ENCODE data around the gene DUOX2. TPM values are rescaled to one million over a fixed set of nuclear protein-coding genes. Genes with fewer than 3 reads are reported as not detected.

The DUOX2 gene
- total RNA-seq, 4 donors from 2014 or later: 5.0 to 50.7 (median 22.6) TPM

DNA sequence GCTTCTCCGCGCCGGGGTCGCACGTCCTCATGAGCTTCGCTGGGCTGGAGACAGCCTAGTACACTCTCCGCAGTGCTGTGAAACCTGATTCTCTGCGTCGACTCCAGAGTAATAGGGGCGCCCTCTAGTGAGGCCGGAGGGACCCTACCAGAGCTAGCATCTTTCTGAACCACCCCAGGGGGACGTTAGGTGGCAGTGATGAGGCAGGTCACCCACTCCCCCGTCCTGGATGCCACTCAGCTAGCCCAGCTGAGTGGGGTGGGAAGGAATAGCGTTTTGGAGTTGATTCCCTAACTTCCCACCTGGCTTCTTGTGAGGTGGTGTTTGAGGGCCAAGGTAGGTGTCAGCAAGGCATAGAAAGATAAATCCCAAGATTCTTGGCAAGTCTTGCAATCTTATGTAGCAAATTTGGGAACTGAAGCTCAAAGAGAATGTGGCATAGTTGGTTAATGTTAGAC is 4.2 kb upstream of the DUOX2 start:
- H3K4me1 ChIP-seq: peaks cover 0 to 67% (median 32%) of the 10 kb centered on the region in 3 donors
- H3K36me3 ChIP-seq: peaks cover 0 to 52% (median 7%) of the 10 kb centered on the region in 3 donors
- DNase-seq: peak; percentile 36
- H3K27ac ChIP-seq: no peak overlapping the region
- peaks cover 8 to 96% (median 16%) of the 10 kb centered on the region in 4 donors for H3K27me3 ChIP-seq
- H3K9me3 ChIP-seq: no peaks in the 10 kb centered on the region
- 6 to 8% methylated on average over 6 to 12 of the region's 14 CpGs for WGBS, 2 donors
- intact Hi-C loops (cut with DNase I): loop anchor here (5.0 kb wide), 1 partner anchor 146 kb away; no protein-coding TSS in a partner anchor
- no peak for TF ChIP-seq POLR2A (IDR thresholded peaks at IDR 0.05)
- TF ChIP-seq, protein P1, sequence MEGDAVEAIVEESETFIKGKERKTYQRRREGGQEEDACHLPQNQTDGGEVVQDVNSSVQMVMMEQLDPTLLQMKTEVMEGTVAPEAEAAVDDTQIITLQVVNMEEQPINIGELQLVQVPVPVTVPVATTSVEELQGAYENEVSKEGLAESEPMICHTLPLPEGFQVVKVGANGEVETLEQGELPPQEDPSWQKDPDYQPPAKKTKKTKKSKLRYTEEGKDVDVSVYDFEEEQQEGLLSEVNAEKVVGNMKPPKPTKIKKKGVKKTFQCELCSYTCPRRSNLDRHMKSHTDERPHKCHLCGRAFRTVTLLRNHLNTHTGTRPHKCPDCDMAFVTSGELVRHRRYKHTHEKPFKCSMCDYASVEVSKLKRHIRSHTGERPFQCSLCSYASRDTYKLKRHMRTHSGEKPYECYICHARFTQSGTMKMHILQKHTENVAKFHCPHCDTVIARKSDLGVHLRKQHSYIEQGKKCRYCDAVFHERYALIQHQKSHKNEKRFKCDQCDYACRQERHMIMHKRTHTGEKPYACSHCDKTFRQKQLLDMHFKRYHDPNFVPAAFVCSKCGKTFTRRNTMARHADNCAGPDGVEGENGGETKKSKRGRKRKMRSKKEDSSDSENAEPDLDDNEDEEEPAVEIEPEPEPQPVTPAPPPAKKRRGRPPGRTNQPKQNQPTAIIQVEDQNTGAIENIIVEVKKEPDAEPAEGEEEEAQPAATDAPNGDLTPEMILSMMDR (IDR thresholded peaks at IDR 0.05): peak; percentile 82 to 95 (median 88)
- peak overlapping the region in 2 of 4 donors; percentile 21 to 45 for H3K4me3 ChIP-seq

DNA sequence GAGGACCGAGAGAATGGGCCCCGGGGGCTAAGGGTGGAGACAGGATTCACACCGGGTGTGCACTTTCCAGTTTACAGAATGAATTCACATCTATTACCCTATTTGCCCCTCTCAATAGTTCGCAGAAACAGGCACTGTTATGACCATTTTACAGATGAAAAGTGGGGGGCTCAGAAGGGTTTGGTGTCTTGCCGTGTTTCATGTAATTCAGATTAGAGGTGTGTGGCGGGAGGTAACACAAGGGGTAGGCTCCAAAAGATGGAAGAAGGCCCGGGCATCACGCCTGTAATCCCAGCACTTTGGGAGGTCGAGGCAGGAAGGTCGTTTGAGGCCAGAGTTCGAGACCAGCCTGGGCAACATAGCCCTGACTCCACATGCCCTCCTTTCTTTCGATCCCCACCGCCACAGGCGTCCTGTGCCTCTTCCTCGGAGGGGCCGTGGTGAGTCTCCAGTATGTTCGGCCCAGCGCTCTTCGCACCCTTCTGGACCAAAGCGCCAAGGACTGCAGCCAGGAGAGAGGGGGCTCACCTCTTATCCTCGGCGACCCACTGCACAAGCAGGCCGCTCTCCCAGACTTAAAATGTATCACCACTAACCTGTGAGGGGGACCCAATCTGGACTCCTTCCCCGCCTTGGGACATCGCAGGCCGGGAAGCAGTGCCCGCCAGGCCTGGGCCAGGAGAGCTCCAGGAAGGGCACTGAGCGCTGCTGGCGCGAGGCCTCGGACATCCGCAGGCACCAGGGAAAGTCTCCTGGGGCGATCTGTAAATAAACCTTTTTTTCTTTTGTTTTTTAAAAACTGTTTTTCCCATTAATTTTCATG is 3.5 kb upstream of the DUOX2 start:
- no peak for DNase-seq
- peaks cover 13 to 96% (median 19%) of the 10 kb centered on the region in 4 donors for H3K27me3 ChIP-seq
- H3K9me3 ChIP-seq: no peaks in the 10 kb centered on the region
- no peak overlapping the region for H3K27ac ChIP-seq
- peak overlapping the region in 2 of 4 donors; percentile 21 to 45 for H3K4me3 ChIP-seq
- intact Hi-C loops (cut with DNase I): loop anchor here (5.0 kb wide), 1 partner anchor 145 kb away; no protein-coding TSS in a partner anchor
- H3K36me3 ChIP-seq: peaks cover 0 to 46% (median 7%) of the 10 kb centered on the region in 3 donors
- WGBS, 2 donors: 45 to 50% methylated on average over 19 to 29 of the region's 33 CpGs
- TF ChIP-seq, protein P1 (IDR thresholded peaks at IDR 0.05): no peak
- no peak for TF ChIP-seq POLR2A (IDR thresholded peaks at IDR 0.05)
- peaks cover 5 to 67% (median 37%) of the 10 kb centered on the region in 3 donors for H3K4me1 ChIP-seq

DNA sequence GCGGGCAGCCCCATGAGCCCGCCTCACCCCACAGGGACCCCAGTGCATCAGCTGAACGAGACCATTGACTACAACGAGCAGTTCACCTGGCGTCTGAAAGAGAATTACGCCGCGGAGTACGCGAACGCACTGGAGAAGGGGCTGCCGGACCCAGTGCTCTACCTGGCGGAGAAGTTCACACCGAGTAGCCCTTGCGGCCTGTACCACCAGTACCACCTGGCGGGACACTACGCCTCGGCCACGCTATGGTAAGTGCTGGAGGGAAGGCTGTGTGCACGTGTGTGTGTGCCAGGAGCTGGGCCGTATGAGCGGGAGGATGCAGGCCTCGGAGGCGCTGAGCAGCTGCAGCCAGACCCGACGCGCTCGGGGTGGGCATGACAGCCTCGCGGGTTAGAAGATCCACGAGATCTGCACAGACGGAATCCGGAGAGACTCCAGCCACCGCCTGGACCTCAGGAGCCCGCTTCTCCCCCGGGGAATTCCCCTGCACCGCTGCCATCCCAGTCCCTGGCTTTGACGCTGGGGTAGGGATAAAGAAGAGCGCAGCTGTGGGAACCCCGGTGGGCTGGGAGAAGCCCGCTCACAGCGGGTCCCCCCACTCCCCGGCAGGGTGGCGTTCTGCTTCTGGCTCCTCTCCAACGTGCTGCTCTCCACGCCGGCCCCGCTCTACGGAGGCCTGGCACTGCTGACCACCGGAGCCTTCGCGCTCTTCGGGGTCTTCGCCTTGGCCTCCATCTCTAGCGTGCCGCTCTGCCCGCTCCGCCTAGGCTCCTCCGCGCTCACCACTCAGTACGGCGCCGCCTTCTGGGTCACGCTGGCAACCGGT is 2.7 kb upstream of the DUOX2 start:
- Histone ChIP-seq H3K27me3 (peaks cover 17 to 97% (median 27%) of the 10 kb centered on the region in 4 donors), H3K4me3 (peak overlapping the region in 2 of 4 donors; percentile 20 to 39), H3K27ac (no peak overlapping the region), H3K9me3 (no peaks in the 10 kb centered on the region), H3K4me1 (peaks cover 13 to 67% (median 40%) of the 10 kb centered on the region in 3 donors), H3K36me3 (peaks cover 0 to 39% (median 7%) of the 10 kb centered on the region in 3 donors)
- intact Hi-C loops (cut with DNase I): loop anchor here (5.0 kb wide), 1 partner anchor 144 kb away; no protein-coding TSS in a partner anchor
- DNase-seq: no peak
- TF ChIP-seq, protein P1 (IDR thresholded peaks at IDR 0.05): no peak
- no peak for TF ChIP-seq POLR2A (IDR thresholded peaks at IDR 0.05)
- WGBS, 2 donors: 19 to 24% methylated on average over 14 to 34 of the region's 65 CpGs

DNA sequence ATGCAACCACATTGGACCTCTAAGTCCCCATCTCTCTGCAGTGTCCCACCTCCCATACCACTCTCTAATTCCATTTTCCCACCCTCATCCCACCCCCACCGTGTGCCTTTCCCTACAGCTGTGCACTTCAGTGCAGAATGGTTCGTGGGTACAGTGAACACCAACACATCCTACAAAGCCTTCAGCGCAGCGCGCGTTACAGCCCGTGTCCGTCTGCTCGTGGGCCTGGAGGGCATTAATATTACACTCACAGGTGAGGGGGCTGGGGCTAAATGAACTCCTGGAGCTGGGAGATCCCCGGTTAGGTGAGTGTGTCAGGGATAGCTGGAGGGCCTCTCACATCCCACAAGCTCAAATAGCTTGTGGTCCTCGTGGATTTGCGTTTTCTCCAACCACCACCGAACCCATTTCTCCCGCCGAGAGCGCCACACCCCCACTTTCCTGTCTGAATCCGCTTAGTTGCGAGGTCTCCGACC is 2.1 kb upstream of the DUOX2 start:
- Histone ChIP-seq H3K27ac (no peak overlapping the region), H3K4me1 (peaks cover 17 to 71% (median 40%) of the 10 kb centered on the region in 3 donors), H3K4me3 (peak overlapping the region in 1 of 4 donors; percentile 39), H3K36me3 (peaks cover 0 to 32% (median 7%) of the 10 kb centered on the region in 3 donors), H3K9me3 (no peaks in the 10 kb centered on the region), H3K27me3 (peaks cover 19 to 98% (median 28%) of the 10 kb centered on the region in 4 donors)
- no peak for TF ChIP-seq POLR2A (IDR thresholded peaks at IDR 0.05)
- TF ChIP-seq, protein P1 (IDR thresholded peaks at IDR 0.05): no peak
- no peak for DNase-seq
- 28 to 43% methylated on average over 11 to 16 of the region's 19 CpGs for WGBS, 2 donors
- intact Hi-C loops (cut with DNase I): loop anchor here (5.0 kb wide), 1 partner anchor 144 kb away; no protein-coding TSS in a partner anchor

All from esophagus squamous epithelium (tissue), 5 donors.